ENCODE measurements around the gene CCDC17.
A peak's percentile ranks its signal among the peaks of the same experiment; 100 is the strongest.

CCDC17 gene

GRCh38 chr1:45574105-45574626, 49.7 kb downstream of the CCDC17 start:
- DNase-seq, result no peak

- DNase-seq, result peak; percentile 4
Observed at GRCh38 chr1:45573231-45573804, 50.5 kb downstream of the CCDC17 start.

- DNase-seq, result no peak
Observed at GRCh38 chr1:45570631-45571030, 53.2 kb downstream of the CCDC17 start.
